ENCODE results near the gene OSTN.
"Not testable (repeated sequence)": the region's sequence is repeated elsewhere in the genome, so short reads cannot be mapped to it uniquely, and the experiment has no call there.

The OSTN gene

GRCh38 chr3:191235331-191236314, 36.6 kb downstream of the OSTN start:
- no peak for DNase-seq (ENCODE audit: low read depth in 3 of 3)

- no peak for DNase-seq (ENCODE audit: low read depth in 3 of 3)
Observed at GRCh38 chr3:191236646-191237045, 37.6 kb downstream of the OSTN start.

- DNase-seq (ENCODE audit: low read depth in 3 of 3): no peak
Observed at GRCh38 chr3:191237047-191237882, 38.2 kb downstream of the OSTN start.

- no peak for DNase-seq (ENCODE audit: low read depth in 3 of 3)
Observed at GRCh38 chr3:191238321-191238817, 39.3 kb downstream of the OSTN start.

- no peak for DNase-seq (ENCODE audit: low read depth in 3 of 3)
Observed at GRCh38 chr3:191239407-191240031, 40.5 kb downstream of the OSTN start.

- DNase-seq (ENCODE audit: low read depth in 3 of 3): no peak
Observed at GRCh38 chr3:191240486-191240885, 41.4 kb downstream of the OSTN start.

GRCh38 chr3:191244242-191244867, 45.3 kb downstream of the OSTN start:
- no peak for DNase-seq (ENCODE audit: low read depth in 3 of 3)

GRCh38 chr3:191246034-191246433, 47.0 kb downstream of the OSTN start:
- DNase-seq (ENCODE audit: low read depth in 3 of 3): not testable (repeated sequence)

GRCh38 chr3:191246630-191247029, 47.6 kb downstream of the OSTN start:
- DNase-seq (ENCODE audit: low read depth in 3 of 3): no peak

GRCh38 chr3:191253089-191253799, 54.2 kb downstream of the OSTN start:
- DNase-seq (ENCODE audit: low read depth in 3 of 3): no peak

GRCh38 chr3:191254098-191254873, 55.2 kb downstream of the OSTN start:
- no peak for DNase-seq (ENCODE audit: low read depth in 3 of 3)

GRCh38 chr3:191255156-191255555, 56.1 kb downstream of the OSTN start:
- DNase-seq (ENCODE audit: low read depth in 3 of 3): no peak

GRCh38 chr3:191256405-191256804, 57.4 kb downstream of the OSTN start:
- no peak for DNase-seq (ENCODE audit: low read depth in 3 of 3)

- DNase-seq (ENCODE audit: low read depth in 3 of 3): no peak
Observed at GRCh38 chr3:191257286-191257685, 58.2 kb downstream of the OSTN start.

- DNase-seq (ENCODE audit: low read depth in 3 of 3): no peak
Observed at GRCh38 chr3:191259486-191259885, 60.4 kb downstream of the OSTN start.

GRCh38 chr3:191260431-191261303, 61.6 kb downstream of the OSTN start:
- DNase-seq (ENCODE audit: low read depth in 3 of 3): no peak

GRCh38 chr3:191261304-191261638, 62.2 kb downstream of the OSTN start:
- no peak for DNase-seq (ENCODE audit: low read depth in 3 of 3)

- DNase-seq (ENCODE audit: low read depth in 3 of 3): no peak
Observed at GRCh38 chr3:191262650-191263049, 63.6 kb downstream of the OSTN start.

- DNase-seq (ENCODE audit: low read depth in 3 of 3): no peak
Observed at GRCh38 chr3:191263365-191263764, 64.3 kb downstream of the OSTN start.

Data from stimulated activated CD4-positive, alpha-beta T cell treated with anti-CD3 and anti-CD28 coated beads, TNF-alpha, amount 100 ng/mL, for 24 hours (primary cell).